GM19238 (cell line): ENCODE measurements around the gene CLTCL1.
"Not testable (repeated sequence)": the region's sequence is repeated elsewhere in the genome, so short reads cannot be mapped to it uniquely, and the experiment has no call there.

ENCODE experiments used
- DNase-seq: peaks from one replicate; pipeline ENCODE4 v3.0.0; 2011; ENCODE audit warnings: low spot score; ENCODE audit not compliant: insufficient read length

CLTCL1 gene

DNA sequence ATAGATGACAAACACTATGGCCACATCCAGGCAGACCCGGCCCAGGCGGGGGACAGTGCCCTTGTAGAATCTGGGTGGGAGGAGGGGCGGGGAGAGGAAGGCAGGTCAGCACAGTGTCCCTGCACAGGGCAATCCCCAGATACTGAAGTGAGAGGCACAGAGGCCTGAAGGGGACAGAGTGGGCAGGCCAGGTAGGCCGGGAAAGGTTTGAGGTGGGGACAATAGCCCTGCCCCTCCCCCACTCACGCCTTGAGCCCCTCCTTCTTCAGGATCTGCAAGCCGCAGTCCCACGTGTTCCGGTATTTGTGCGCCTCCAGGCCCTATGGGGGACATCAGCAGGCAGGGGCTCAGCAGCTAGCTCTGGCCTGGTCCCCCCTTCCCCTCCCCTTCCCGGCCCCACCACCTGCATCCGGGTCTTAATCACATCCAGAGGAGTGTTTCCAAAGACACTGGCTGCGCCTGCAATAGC, 115.3 kb downstream of the CLTCL1 start:
- DNase-seq = no peak

DNA sequence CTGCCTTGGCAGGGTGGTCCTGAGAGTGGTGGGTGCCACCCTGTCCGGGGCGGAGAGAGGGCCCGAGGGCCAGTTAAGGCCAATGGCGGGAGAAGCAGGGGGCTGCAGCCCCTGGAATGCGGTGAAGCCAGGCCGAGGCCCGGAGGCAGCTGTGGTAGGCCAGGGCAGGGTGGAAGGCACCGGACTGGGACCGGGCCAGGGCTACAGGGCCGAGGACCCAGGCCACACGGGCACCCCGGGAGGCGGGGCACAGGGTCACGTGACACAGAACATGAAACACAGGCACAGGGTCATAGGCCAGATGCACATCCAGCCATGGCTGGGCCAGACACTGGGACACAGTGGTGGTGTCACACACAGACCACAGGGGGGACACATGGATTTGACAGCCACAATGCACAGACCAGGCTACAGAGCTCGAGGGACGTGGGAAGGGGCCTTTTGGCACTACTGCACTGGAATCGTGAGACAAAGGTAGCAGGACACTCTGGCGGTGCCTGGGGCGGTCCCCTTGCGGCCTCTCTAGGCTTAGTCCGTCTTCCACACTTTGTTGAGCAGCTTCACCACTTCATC, 115.8 kb downstream of the CLTCL1 start:
- no peak for DNase-seq

DNA sequence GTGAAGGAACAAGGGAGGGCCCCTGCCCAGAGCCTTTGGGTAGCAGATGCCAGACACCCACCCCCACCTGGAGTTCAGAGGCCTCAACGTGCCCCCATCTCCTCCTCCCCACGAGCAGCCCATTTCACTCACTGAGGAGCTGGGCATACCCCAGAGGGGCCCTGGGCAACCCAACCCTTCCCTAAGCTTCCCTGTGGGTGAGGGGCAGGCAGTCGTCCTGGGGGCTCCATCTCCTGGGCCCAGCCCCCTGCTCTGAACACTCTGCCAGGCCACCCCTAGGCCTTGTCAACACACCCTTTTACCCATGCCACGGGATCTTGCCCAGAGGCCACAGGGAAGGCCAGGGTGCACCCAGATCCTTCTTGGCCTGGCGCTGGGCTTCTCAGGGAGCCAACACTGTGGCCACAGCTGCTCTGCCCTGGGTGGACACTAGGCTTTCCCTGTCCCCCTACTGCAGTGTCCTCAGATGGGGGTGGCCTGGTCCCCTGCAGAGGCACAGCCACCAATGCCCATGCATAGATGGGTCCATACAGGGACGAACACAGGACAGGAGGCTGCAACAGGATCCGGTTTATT, 116.4 kb downstream of the CLTCL1 start:
- DNase-seq = no peak

DNA sequence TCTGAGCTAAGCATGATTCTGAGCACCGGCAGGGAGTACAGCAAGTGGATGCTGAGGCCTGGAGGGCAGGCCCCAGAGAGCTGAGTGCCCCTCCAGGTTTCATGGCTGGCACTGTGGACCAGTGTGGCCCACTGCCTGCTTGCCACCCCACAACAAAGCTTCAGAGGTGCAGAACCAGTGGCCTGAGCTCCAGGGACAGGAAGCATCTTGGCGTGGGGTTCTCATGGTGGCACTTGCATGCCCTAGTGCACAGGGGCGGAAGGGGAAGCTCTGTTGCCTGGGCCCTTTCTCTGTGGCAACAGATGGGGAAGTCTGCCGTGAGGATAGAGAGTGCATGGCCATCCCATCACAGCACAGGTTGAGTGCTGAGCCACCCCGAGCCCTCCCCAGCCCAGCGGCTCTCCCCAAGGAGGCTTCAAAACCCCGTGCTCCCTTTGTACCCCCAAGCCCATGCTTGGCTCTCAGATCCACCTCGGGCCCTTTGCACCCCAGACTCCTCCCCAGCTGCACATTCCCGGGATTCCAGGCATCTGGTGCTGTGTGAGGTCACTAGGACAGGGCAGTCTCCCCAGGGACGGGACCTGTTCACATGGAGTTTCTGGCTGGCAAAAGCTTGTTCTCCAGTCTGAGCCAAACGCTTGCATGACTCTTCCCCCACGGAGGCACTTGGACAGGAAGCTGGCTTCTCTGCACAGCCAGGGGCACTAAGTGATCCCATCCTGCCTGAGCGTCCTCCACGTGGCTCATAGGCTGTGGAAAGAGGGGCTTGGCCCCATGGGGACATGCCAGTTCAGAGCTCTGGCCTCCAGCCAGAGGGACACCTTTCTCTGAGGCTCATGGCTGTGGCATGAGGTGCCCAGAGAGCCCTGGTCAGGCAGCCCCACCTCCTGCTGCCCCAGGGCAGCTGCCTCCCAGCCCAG, 117.2 kb downstream of the CLTCL1 start:
- no peak for DNase-seq

DNA sequence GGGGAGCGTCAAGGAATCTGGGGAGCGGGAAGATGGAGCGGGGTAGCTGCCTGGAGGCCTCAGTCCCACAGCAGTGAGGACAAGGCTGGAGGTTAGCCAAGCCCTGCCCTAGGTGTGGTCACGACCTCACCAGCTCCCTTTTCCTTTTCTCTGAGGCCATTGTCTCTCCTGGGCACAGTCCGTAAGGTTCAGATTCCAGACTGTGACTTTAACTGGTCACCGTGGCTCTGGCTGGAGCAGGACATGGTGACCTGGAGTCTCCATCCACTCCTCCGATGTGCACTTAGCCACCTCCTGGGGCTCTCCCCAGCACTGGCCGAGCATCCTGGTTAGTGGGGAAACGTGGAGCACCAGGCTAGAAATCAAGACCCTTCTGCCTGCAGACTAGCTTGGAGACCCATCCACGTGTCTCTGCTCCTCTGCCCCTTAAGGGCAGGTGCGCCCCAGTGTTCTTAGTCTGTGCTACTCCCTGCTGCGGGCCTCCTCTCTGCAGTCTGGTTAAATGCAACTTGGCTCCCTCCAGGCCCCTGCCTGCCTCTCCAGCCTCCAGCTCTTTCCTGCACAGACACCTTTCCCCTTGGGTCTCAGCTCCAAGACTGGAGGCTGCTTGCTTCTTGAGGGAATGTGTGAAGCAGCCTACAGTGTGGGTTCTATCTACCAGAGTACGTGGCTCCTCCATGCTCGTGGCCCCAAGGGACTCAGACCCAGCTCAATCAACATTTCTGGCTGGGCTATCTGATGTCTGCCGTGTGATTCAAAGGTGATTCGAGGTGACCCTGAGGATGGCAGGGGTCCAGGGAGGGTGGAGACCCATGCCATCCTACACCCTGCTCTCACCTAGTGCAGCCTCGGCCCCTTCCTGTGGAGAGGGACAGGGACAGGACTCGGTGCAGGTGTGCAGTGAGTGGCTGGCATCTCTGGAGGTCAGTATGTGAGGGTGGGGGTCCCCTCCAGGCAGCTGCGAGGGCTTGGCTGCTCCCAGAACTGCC, 118.2 kb downstream of the CLTCL1 start:
- no peak for DNase-seq

DNA sequence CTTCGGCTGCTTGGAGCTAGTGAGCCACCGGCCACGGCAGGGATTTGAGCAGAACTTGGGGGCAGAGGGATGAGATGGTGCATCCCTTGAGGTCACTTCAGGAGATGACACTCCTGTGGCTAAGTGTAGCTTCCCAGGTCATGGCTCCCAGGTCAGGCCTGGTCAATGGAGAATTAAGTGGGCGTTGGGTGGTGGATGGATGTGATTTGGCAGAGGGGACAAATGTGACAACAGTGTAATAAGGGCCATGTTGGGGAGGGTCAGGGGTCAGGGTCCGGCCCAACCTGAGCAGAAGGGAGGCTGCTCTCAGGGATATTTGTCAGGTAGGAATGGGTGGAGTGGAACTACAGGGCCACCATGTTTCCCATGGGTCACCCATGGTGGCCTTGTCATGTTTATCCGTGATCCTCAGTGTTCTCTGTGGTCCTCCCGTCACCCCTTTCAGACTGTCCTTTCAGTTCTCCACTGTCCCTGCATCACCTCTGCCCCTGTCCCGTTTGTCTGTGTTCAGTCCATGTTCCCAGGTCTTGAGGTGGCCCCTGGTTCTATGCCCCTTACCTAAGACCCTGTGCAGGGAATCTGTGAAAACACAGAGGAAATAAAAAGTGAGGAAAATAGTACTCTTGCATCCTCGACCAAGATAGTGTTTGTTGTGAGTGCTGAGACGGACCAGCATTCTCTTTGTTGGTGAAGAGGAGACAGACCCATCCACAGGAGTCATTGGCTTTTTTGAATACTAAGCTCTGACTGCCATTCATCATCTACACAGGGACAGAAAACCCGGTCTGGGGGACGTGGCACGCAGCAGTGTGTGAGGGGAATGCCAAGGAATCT, 119.1 kb downstream of the CLTCL1 start:
- no peak for DNase-seq

DNA sequence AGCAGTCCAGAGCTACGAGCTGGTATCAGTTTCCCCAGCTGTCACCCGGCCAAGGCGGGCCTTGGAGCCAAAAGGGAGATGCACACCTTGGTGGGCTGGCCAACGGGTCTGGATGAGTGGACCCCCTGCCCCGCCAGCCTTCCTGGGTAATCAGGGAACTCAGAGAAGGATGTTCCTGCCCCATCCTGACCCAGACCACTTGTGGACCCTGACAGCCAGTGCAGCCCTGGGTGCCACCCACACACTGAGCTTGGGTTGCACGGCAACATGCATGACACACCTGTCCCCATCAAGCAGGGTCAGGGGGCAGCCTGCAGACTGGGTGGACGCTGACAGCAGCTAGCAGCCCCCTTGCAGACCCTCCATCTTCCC, 121.6 kb downstream of the CLTCL1 start:
- DNase-seq = no peak

DNA sequence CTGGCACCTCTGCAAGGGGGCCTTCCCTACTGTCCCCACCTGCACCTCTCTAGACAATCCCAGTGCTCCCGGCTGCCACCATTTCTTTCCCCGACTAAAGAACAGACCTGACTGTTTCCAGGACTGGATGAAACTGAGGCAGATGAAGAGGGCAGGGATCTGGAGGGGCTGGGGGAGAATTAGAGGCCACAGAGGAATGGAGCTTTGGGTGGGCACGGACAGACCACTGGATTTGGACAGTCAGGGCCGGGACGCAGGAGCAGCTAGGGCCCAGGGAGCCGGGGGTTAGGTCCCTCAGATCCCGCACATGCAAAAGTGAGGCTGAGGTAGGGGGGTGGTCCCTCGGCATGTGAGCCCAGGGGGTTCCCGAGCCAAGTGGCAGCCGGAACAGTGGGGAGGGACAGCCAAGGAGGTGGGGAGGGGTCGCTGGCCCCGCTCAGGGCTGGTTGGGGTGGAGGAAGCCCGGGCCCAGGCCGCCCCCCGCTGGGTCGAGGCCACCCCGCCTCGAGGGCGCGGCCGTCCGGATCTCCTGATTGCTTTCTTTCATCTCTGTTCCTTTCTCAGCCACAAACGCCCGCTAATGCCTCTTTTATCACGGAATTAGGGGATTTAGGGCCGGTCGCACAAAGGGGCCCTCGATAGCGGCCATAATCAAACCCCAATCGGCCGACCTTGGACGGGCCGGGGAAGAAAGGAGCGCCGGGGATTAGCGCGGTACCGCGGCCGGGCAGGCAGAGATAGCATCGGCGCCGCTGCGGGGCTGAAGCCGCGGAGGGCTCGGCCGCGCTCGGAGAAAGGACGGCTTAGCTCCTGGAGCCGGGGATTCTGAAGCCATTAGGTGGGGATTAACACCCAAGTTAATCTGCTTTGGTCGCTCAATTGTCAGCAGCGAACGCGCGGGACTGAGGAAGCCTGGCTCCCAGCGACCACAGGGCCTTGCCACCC, 122.2 kb downstream of the CLTCL1 start:
- no peak for DNase-seq

DNA sequence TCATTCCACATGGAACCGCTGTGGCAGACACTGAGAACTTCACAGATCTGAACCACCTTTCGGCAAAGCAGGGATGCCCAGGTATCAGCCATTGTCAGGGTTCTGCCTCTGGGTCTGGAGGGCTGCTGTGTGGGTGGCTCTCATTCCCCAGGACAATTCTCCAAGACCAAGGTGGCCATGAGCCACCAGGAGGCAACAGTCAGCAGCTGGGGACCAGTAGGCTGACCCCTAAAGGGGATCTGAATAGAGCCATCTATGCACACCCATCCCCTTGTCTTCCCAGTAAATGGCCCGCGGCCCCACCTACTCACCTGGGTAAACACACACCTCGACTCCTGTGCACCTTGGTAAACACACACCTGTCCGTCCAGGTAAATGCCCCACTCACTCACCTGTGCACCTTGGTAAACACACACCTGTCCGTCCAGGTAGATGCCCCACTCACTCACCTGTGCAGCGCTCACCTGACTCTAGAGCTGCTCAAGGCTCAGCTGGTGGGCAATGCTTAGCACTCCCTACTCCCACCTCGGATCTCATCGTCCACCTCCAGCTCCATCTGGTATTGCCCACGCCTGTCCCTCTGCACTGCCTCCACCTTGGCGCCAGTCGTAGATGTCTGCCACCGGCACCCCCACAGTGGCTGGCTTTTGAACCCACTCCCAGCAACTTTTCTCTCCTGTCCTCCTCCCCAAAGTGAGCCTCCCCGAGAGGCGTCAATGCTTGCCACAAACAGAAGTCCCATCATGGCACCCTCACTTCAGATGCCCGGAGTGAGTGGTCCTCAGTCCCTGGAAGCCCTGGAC, 123.2 kb downstream of the CLTCL1 start:
- no peak for DNase-seq

DNA sequence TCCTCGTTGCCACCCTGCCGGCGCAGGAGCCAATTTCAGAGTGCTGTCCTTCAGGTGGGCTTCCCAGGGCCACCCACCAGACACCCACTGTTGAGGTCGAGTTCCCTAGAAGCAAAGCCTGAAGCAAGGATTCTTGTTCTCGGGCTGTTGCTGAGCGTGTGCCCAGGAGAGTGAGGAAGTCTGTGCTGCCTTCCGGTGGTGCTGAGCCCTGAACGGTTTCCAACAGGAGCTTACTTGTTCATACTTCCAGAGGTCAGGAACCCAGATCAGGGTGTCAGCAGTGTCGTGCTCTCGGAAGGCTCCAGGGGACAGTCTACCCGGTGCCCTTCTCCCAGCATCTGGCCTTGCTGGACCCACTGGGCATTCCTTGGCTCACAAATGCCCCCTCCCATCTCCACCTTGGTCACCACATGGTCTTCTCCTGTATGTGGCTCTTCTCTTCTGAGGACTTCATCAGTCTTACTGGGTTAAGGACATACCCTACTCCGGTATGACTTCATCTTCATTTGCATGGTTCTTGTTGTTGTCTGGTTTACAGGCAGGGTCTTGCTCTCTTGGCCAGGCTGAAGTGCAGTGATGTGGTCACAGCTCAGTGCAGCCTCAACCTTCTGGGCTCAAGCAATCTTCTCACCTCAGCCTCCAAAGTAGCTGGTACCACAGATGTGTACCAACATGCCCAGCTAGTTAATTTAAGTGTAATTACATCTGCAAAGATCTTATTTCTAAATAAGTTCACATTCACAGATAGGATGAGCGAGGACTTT, 124.2 kb downstream of the CLTCL1 start:
- no peak for DNase-seq

DNA sequence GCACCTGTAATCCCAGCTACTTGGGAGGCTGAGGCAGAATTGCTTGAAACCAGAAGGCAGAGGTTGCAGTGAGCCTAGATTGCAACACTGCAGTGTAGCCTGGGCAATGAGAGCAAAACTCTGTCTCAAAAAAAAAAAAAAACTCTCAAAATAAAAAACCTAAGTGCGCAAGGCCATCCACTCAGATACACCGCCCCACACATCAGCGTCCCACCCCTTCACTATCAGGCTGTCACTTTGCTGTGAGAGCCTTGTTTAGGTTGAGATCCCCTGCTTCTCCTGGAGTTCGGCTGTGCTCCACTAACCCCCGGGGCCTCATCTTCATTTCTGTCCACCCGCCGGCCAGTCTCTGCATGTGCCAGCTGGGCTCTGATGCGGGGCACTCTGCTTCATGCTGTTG, 125.1 kb downstream of the CLTCL1 start:
- no peak for DNase-seq

DNA sequence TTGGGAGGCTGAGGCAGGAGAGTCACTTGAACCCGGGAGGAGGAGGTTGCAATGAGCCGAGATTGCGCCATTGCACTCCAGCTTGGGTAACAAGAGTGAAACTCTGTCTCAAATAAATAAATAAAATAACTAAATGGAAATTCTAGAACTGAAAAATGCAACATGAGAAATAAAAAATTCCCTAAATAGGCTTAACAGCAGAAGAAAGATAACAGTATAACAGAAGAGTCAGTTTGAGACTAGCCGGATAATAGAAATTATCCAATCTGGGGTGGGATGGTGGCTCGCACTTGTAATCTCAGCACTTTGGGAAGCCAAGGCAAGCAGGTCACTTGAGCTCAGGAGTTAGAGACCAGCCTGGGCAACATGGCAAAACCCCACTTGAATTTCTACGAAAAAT, 127.1 kb downstream of the CLTCL1 start:
- DNase-seq = no peak

DNA sequence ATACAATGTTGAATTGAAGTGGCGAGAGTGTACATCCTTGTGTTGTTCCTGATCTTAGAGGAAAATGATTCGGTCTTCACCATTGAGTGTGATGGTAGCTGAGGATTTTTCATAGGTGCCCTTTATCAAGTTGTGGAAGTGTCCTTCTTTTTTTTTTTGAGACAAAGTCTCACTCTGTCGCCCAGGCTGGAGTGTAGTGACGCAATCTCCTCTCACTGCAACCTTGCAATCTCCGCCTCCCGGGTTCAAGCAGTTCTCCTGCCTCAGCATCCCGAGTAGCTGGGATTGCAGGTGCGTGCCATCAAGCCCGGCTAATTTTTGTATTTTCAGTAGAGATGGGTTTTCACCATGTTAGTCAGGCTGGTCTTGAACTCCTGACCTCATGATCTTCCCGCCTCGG, 132.9 kb downstream of the CLTCL1 start:
- DNase-seq = not testable (repeated sequence)

DNA sequence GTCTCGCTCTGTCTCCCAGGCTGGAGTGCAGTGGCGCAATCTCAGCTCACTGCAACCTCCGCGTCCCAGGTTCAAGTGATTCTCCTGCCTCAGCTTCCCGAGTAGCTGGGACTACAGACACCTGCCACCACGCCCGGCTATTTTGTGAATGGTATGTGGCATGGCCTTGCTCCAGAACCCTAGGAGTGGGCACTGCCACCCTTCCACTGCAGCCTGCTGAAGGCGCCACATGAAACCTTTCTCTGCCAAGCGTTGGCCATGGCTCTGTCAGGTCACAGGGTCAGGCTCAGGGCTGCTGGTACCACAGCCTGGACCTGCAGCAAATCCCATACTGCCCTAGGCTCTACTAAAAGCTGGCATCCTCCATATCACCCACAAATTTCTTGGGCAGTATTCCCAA, 135.4 kb downstream of the CLTCL1 start:
- DNase-seq = not testable (repeated sequence)

DNA sequence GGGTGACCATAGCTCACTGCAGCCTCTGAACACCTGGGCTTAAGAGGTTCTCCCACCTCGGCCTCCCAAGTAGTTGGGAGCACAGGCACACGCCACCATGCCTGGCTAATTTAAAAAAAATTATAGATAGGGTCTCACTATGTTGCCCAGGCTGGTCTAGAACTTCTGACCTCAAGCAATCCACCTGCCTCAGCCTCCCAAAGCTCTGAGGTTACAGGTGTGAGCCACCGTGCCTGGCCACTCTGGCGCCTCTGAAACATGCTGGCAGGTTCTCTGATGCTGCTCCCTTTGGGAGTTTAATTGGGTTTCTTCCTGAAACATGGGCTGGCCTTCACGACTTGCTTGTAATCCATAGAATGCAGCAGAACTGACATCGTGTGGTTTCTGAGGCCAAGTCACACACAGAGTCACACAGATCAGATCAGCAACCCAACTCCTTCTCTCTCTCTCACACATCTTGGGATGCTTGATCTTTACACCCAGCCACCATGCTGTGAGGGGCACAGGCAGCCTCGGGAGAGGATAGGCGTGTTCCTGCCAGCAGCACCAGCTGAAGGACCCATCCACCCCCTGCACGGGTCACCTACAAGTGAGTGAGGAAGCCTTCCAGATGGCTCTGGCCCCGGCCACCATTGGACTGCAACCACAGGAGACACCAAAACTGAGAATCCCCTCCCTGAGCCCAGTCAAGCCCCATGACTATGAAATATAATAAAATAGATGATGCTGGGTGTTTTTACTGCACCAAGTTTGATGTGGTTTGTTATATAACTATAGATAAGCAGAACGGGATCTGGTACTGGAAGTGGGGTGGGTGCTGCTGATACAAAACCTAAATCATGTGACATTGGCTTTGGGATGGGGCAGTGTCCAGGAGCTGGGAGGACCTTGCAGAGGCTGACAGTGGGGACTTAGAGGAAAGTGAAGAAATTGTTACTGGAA, 138.3 kb downstream of the CLTCL1 start:
- no peak for DNase-seq

DNA sequence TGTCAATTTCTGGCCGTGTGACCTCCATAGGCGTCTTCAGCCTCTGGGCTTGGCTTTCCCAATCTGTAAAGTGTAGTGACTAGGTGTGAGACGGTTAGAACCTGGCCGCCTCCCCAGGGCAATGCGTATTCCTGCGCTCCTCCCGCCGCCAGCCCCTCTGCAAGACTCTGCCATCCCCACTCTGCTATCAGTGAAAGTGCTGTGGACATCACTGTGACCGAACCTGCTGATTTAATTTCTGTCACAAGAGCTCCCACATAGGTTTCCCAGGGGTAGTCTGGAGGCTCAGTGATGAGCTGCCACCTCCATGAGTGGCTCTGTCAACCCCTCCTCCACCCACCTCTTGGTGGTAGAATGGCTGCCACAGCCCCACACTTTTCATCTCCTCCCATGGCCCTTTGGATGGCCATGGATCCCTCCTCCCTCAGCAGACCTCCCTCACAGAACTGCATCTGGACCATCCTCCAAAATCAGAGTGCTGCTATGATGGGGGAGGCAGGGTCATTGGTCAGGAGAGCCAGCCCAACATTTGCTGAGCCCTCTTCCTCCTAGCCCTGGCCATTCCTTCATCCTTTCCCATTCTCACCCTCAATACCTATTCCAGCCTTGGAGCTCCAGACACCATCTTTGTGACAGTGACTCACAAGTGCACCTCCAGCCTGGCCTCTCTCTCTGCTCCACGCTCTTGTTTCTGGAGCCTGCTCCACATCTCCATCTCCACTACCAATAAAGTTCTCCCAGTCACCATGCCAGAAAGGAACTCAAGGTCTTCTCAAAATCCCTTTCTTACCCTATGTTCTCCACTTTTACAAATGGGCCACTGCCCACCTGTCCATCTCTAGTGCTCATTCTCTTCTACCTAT, 140.0 kb downstream of the CLTCL1 start:
- no peak for DNase-seq
